ENCODE measurements around the gene CHN2. TPM values are rescaled to one million over a fixed set of nuclear protein-coding genes. Genes with fewer than 3 reads are reported as not detected.

Gene CHN2
- polyA plus RNA-seq, 1 donor from 2014 or later: 136 TPM

- Histone ChIP-seq H3K27me3 (ENCODE audit: insufficient read depth, low read depth, low read length) (no peaks in the 10 kb centered on the region), H3K27ac (ENCODE audit: low read length) (peak overlapping the region; percentile 97), H3K9me2 (ENCODE audit: insufficient read depth, low read length) (no peaks in the 10 kb centered on the region), H4K20me1 (ENCODE audit: insufficient read depth) (peaks cover 8% of the 10 kb centered on the region), H3K79me2 (replicated peaks; ENCODE audit: insufficient read depth, low read length) (peaks cover 79% of the 10 kb centered on the region), H3K9me3 (ENCODE audit: low read length) (no peaks in the 10 kb centered on the region), H2AFZ (ENCODE audit: low read depth, low read length) (no peak overlapping the region), H3F3A (ENCODE audit: insufficient read depth, low read length, poor library complexity, severe bottlenecking) (peaks cover 12% of the 10 kb centered on the region), H3K9ac (ENCODE audit: low read length) (peak overlapping the region; percentile 98), H3K36me3 (ENCODE audit: insufficient read depth, low read length) (no peaks in the 10 kb centered on the region), H3K4me3 (ENCODE audit: low read length) (peak overlapping the region; percentile 87), H3K4me2 (ENCODE audit: low read length) (peak overlapping the region; percentile 76)
- TF ChIP-seq EP300 (conservative IDR thresholded peaks at IDR 0.05; ENCODE audit: poor library complexity, severe bottlenecking): no peak
- TF ChIP-seq POLR2AphosphoS5 (IDR thresholded peaks at IDR 0.05): no peak
- no peak for TF ChIP-seq EZH2 (IDR thresholded peaks at IDR 0.05; ENCODE audit: borderline replicate concordance, insufficient read depth, low read length, poor library complexity, severe bottlenecking)
- TF ChIP-seq RAD21 (conservative IDR thresholded peaks at IDR 0.05): no peak
- TF ChIP-seq REST (IDR thresholded peaks at IDR 0.05; ENCODE audit: borderline replicate concordance): no peak
- no peak for TF ChIP-seq CTCF (IDR thresholded peaks at IDR 0.05; ENCODE audit: poor library complexity, severe bottlenecking)
- TF ChIP-seq MXI1 (conservative IDR thresholded peaks at IDR 0.05; ENCODE audit: poor library complexity, severe bottlenecking): no peak
- no peak for TF ChIP-seq TAF1 (IDR thresholded peaks at IDR 0.05; ENCODE audit: low read depth)
- TF ChIP-seq SMC3 (conservative IDR thresholded peaks at IDR 0.05; ENCODE audit: poor library complexity): no peak
Observed at GRCh38 chr7:29196191-29196590, 1.6 kb downstream of the CHN2 start.

GRCh38 chr7:29196971-29197595, 2.5 kb downstream of the CHN2 start:
- Histone ChIP-seq H3K27ac (ENCODE audit: low read length) (peak overlapping the region; percentile 97), H3K4me2 (ENCODE audit: low read length) (peak overlapping the region; percentile 76), H2AFZ (ENCODE audit: low read depth, low read length) (no peak overlapping the region), H4K20me1 (ENCODE audit: insufficient read depth) (peaks cover 11% of the 10 kb centered on the region), H3K9me3 (ENCODE audit: low read length) (no peaks in the 10 kb centered on the region), H3K36me3 (ENCODE audit: insufficient read depth, low read length) (no peaks in the 10 kb centered on the region), H3F3A (ENCODE audit: insufficient read depth, low read length, poor library complexity, severe bottlenecking) (peaks cover 12% of the 10 kb centered on the region), H3K79me2 (replicated peaks; ENCODE audit: insufficient read depth, low read length) (peaks cover 83% of the 10 kb centered on the region), H3K9me2 (ENCODE audit: insufficient read depth, low read length) (no peaks in the 10 kb centered on the region), H3K9ac (ENCODE audit: low read length) (peak overlapping the region; percentile 98), H3K27me3 (ENCODE audit: insufficient read depth, low read depth, low read length) (no peaks in the 10 kb centered on the region), H3K4me3 (ENCODE audit: low read length) (peak overlapping the region; percentile 87)
- no peak for TF ChIP-seq RAD21 (conservative IDR thresholded peaks at IDR 0.05)
- no peak for TF ChIP-seq EP300 (conservative IDR thresholded peaks at IDR 0.05; ENCODE audit: poor library complexity, severe bottlenecking)
- no peak for TF ChIP-seq SMC3 (conservative IDR thresholded peaks at IDR 0.05; ENCODE audit: poor library complexity)
- TF ChIP-seq MXI1 (conservative IDR thresholded peaks at IDR 0.05; ENCODE audit: poor library complexity, severe bottlenecking): no peak
- no peak for TF ChIP-seq EZH2 (IDR thresholded peaks at IDR 0.05; ENCODE audit: borderline replicate concordance, insufficient read depth, low read length, poor library complexity, severe bottlenecking)
- TF ChIP-seq TAF1 (IDR thresholded peaks at IDR 0.05; ENCODE audit: low read depth): no peak
- no peak for TF ChIP-seq CTCF (IDR thresholded peaks at IDR 0.05; ENCODE audit: poor library complexity, severe bottlenecking)
